A549 (cell line): ENCODE data around the gene ST6GALNAC1.

Source experiments
- EHMT2 ChIP-seq: fragments of 200-600 bp; sonication (generic); IDR thresholded peaks from 2 replicates; pipeline ENCODE4 v1.6.1; 2016; ENCODE audit warnings: antibody characterized with exemption, low read depth, mild to moderate bottlenecking, moderate library complexity
- EP300 ChIP-seq, 2 experiments: fragments of >200 bp; sonication (Bioruptor Twin); formaldehyde crosslinking; IDR thresholded peaks; 2 replicates in 1 of 2; 3 replicates in 1 of 2; pipeline ENCODE4 v1.6.1; 2016 to 2017
- MAFK ChIP-seq: fragments of 450-650 bp; IDR thresholded peaks from 2 replicates; pipeline ENCODE4 v1.6.1; 2014; ENCODE audit not compliant: partially characterized antibody
- NFE2L2 ChIP-seq: fragments of 150-350 bp; conservative IDR thresholded peaks from 2 replicates; pipeline ENCODE4 v1.6.1; 2014; ENCODE audit warnings: low read length
- PHF8 ChIP-seq: fragments of 200-600 bp; sonication (generic); IDR thresholded peaks from 2 replicates; pipeline ENCODE4 v1.6.1; 2016; ENCODE audit warnings: low read depth, mild to moderate bottlenecking, antibody characterized with exemption, moderate library complexity, borderline replicate concordance
- TF ChIP-seq, protein P1 (sequence below): fragments of >200 bp; sonication (Bioruptor Twin); formaldehyde crosslinking; IDR thresholded peaks from 3 replicates; pipeline ENCODE4 v1.5.1; 2016
- TF ChIP-seq, protein P2 (sequence below): fragments of 200-600 bp; sonication (generic); IDR thresholded peaks from 2 replicates; pipeline ENCODE4 v1.6.1; 2016; ENCODE audit warnings: antibody characterized with exemption, mild to moderate bottlenecking, moderate library complexity
- TF ChIP-seq, protein P3 (sequence below): fragments of 450-650 bp; IDR thresholded peaks from 2 replicates; pipeline ENCODE4 v1.6.1; 2014; ENCODE audit warnings: antibody characterized with exemption
- TF ChIP-seq, protein P4 (sequence below): IDR thresholded peaks from 2 replicates; pipeline ENCODE4 v1.6.1; 2012; ENCODE audit warnings: low read depth, borderline replicate concordance
- TF ChIP-seq, protein P5 (sequence below): fragments of 150-350 bp; IDR thresholded peaks from 2 replicates; pipeline ENCODE4 v1.6.1; 2014; ENCODE audit warnings: low read depth, mild to moderate bottlenecking, low read length
- TF ChIP-seq, protein P6 (sequence below): fragments of 250-450 bp; sonication (Bioruptor Pico); IDR thresholded peaks from 2 replicates; pipeline ENCODE4 v1.5.0; 2021; ENCODE audit warnings: mild to moderate bottlenecking, moderate library complexity, borderline replicate concordance

DNA sequence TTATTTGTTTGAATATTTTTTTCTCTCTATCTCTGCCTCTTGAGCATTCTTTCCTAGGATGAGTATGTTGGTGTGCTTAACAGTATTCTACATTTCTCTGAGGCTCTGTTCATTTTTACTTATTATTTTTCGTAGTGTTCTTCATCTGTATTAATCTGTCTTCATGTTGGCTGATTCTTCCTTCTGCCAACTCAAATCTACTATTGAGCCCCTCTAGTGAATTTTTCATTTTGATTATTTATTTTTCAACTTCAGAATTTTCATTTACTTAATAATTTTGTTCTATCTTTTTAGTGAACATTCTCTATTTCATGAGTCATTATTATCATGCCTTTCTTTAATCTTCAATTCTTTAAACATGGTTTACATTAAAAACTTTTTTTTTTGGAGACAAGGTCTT is 3.2 kb upstream of the ST6GALNAC1 start:
- TF ChIP-seq, protein P1, sequence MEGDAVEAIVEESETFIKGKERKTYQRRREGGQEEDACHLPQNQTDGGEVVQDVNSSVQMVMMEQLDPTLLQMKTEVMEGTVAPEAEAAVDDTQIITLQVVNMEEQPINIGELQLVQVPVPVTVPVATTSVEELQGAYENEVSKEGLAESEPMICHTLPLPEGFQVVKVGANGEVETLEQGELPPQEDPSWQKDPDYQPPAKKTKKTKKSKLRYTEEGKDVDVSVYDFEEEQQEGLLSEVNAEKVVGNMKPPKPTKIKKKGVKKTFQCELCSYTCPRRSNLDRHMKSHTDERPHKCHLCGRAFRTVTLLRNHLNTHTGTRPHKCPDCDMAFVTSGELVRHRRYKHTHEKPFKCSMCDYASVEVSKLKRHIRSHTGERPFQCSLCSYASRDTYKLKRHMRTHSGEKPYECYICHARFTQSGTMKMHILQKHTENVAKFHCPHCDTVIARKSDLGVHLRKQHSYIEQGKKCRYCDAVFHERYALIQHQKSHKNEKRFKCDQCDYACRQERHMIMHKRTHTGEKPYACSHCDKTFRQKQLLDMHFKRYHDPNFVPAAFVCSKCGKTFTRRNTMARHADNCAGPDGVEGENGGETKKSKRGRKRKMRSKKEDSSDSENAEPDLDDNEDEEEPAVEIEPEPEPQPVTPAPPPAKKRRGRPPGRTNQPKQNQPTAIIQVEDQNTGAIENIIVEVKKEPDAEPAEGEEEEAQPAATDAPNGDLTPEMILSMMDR: no peak
- TF ChIP-seq EP300 (IDR thresholded peaks at IDR 0.05): no peak
- TF ChIP-seq, protein P2, sequence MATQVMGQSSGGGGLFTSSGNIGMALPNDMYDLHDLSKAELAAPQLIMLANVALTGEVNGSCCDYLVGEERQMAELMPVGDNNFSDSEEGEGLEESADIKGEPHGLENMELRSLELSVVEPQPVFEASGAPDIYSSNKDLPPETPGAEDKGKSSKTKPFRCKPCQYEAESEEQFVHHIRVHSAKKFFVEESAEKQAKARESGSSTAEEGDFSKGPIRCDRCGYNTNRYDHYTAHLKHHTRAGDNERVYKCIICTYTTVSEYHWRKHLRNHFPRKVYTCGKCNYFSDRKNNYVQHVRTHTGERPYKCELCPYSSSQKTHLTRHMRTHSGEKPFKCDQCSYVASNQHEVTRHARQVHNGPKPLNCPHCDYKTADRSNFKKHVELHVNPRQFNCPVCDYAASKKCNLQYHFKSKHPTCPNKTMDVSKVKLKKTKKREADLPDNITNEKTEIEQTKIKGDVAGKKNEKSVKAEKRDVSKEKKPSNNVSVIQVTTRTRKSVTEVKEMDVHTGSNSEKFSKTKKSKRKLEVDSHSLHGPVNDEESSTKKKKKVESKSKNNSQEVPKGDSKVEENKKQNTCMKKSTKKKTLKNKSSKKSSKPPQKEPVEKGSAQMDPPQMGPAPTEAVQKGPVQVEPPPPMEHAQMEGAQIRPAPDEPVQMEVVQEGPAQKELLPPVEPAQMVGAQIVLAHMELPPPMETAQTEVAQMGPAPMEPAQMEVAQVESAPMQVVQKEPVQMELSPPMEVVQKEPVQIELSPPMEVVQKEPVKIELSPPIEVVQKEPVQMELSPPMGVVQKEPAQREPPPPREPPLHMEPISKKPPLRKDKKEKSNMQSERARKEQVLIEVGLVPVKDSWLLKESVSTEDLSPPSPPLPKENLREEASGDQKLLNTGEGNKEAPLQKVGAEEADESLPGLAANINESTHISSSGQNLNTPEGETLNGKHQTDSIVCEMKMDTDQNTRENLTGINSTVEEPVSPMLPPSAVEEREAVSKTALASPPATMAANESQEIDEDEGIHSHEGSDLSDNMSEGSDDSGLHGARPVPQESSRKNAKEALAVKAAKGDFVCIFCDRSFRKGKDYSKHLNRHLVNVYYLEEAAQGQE: no peak
- TF ChIP-seq, protein P3, sequence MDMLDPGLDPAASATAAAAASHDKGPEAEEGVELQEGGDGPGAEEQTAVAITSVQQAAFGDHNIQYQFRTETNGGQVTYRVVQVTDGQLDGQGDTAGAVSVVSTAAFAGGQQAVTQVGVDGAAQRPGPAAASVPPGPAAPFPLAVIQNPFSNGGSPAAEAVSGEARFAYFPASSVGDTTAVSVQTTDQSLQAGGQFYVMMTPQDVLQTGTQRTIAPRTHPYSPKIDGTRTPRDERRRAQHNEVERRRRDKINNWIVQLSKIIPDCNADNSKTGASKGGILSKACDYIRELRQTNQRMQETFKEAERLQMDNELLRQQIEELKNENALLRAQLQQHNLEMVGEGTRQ: no peak
- TF ChIP-seq EHMT2: no peak
- TF ChIP-seq PHF8: no peak
- TF ChIP-seq NFE2L2: no peak
- no peak for TF ChIP-seq MAFK
- TF ChIP-seq, protein P4, sequence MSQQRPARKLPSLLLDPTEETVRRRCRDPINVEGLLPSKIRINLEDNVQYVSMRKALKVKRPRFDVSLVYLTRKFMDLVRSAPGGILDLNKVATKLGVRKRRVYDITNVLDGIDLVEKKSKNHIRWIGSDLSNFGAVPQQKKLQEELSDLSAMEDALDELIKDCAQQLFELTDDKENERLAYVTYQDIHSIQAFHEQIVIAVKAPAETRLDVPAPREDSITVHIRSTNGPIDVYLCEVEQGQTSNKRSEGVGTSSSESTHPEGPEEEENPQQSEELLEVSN: no peak
- TF ChIP-seq, protein P5, sequence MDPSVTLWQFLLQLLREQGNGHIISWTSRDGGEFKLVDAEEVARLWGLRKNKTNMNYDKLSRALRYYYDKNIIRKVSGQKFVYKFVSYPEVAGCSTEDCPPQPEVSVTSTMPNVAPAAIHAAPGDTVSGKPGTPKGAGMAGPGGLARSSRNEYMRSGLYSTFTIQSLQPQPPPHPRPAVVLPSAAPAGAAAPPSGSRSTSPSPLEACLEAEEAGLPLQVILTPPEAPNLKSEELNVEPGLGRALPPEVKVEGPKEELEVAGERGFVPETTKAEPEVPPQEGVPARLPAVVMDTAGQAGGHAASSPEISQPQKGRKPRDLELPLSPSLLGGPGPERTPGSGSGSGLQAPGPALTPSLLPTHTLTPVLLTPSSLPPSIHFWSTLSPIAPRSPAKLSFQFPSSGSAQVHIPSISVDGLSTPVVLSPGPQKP: no peak
- TF ChIP-seq, protein P6, sequence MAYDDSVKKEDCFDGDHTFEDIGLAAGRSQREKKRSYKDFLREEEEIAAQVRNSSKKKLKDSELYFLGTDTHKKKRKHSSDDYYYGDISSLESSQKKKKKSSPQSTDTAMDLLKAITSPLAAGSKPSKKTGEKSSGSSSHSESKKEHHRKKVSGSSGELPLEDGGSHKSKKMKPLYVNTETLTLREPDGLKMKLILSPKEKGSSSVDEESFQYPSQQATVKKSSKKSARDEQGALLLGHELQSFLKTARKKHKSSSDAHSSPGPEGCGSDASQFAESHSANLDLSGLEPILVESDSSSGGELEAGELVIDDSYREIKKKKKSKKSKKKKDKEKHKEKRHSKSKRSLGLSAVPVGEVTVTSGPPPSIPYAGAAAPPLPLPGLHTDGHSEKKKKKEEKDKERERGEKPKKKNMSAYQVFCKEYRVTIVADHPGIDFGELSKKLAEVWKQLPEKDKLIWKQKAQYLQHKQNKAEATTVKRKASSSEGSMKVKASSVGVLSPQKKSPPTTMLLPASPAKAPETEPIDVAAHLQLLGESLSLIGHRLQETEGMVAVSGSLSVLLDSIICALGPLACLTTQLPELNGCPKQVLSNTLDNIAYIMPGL (CRISPR knock-in tag): no peak
